IPS DF 4.7 (cell line): Measurements from ENCODE around the gene STARD7.

Experiments used
- DNase-seq: peaks from one replicate; pipeline ENCODE4 v3.0.0-alpha.2; 2013; ENCODE audit warnings: low spot score; ENCODE audit errors: extremely low read depth

The STARD7 gene

GRCh38 chr2:96137321-96138178, 71.1 kb downstream of the STARD7 start:
- no peak for DNase-seq

- no peak for DNase-seq
These were observed 72.4 kb downstream of the STARD7 start for GRCh38 chr2:96136129-96136720.

GRCh38 chr2:96135621-96136020, 73.0 kb downstream of the STARD7 start:
- no peak for DNase-seq

- DNase-seq, result no peak
These were observed 73.5 kb downstream of the STARD7 start for GRCh38 chr2:96135171-96135570.
